ENCODE data around the gene MAP1A. TPM values are rescaled to one million over a fixed set of nuclear protein-coding genes. Genes with fewer than 3 reads are reported as not detected.
A peak's percentile ranks its signal among the peaks of the same experiment; 100 is the strongest.

MAP1A gene
- polyA plus RNA-seq, 1 donor from 2014 or later = 3.4 TPM

- Histone ChIP-seq H3K4me2 (ENCODE audit: low read length) (peak overlapping the region; percentile 99), H3K9me3 (ENCODE audit: low read length) (no peaks in the 10 kb centered on the region), H3K36me3 (ENCODE audit: insufficient read depth, low read length) (peaks cover 9% of the 10 kb centered on the region), H3K9ac (ENCODE audit: low read length) (peak overlapping the region; percentile 70), H3K9me2 (ENCODE audit: insufficient read depth, low read length) (no peaks in the 10 kb centered on the region), H3K4me3 (ENCODE audit: low read length) (peak overlapping the region; percentile 89), H4K20me1 (ENCODE audit: insufficient read depth) (no peaks in the 10 kb centered on the region), H2AFZ (ENCODE audit: low read depth, low read length) (peak overlapping the region; percentile 9), H3K27ac (ENCODE audit: low read length) (peak overlapping the region; percentile 83), H3K79me2 (replicated peaks; ENCODE audit: insufficient read depth, low read length) (peaks cover 56% of the 10 kb centered on the region), H3F3A (ENCODE audit: insufficient read depth, low read length, poor library complexity, severe bottlenecking) (peaks cover 6% of the 10 kb centered on the region), H3K27me3 (ENCODE audit: insufficient read depth, low read depth, low read length) (no peaks in the 10 kb centered on the region)
- no peak for TF ChIP-seq RAD21 (conservative IDR thresholded peaks at IDR 0.05)
- TF ChIP-seq REST (IDR thresholded peaks at IDR 0.05; ENCODE audit: borderline replicate concordance) = no peak
- no peak for TF ChIP-seq MXI1 (conservative IDR thresholded peaks at IDR 0.05; ENCODE audit: poor library complexity, severe bottlenecking)
- TF ChIP-seq CTCF (IDR thresholded peaks at IDR 0.05; ENCODE audit: poor library complexity, severe bottlenecking) = no peak
- no peak for TF ChIP-seq EZH2 (IDR thresholded peaks at IDR 0.05; ENCODE audit: borderline replicate concordance, insufficient read depth, low read length, poor library complexity, severe bottlenecking)
- TF ChIP-seq SMC3 (conservative IDR thresholded peaks at IDR 0.05; ENCODE audit: poor library complexity) = no peak
- TF ChIP-seq EP300 (conservative IDR thresholded peaks at IDR 0.05; ENCODE audit: poor library complexity, severe bottlenecking) = no peak
Measured at GRCh38 chr15:43516801-43517353, 531 bp upstream of the MAP1A start.

- Histone ChIP-seq H3K4me3 (ENCODE audit: low read length) (peak overlapping the region; percentile 89), H3K4me2 (ENCODE audit: low read length) (peak overlapping the region; percentile 47), H3K79me2 (replicated peaks; ENCODE audit: insufficient read depth, low read length) (peaks cover 54% of the 10 kb centered on the region), H3F3A (ENCODE audit: insufficient read depth, low read length, poor library complexity, severe bottlenecking) (no peaks in the 10 kb centered on the region), H3K27me3 (ENCODE audit: insufficient read depth, low read depth, low read length) (no peaks in the 10 kb centered on the region), H3K9me3 (ENCODE audit: low read length) (no peaks in the 10 kb centered on the region), H3K9ac (ENCODE audit: low read length) (peak overlapping the region; percentile 85), H3K27ac (ENCODE audit: low read length) (peak overlapping the region; percentile 88), H3K9me2 (ENCODE audit: insufficient read depth, low read length) (no peaks in the 10 kb centered on the region), H4K20me1 (ENCODE audit: insufficient read depth) (no peaks in the 10 kb centered on the region), H3K36me3 (ENCODE audit: insufficient read depth, low read length) (peaks cover 17% of the 10 kb centered on the region), H2AFZ (ENCODE audit: low read depth, low read length) (peak overlapping the region; percentile 8)
- peak; percentile 27 for TF ChIP-seq EP300 (conservative IDR thresholded peaks at IDR 0.05; ENCODE audit: poor library complexity, severe bottlenecking)
- TF ChIP-seq EZH2 (IDR thresholded peaks at IDR 0.05; ENCODE audit: borderline replicate concordance, insufficient read depth, low read length, poor library complexity, severe bottlenecking) = no peak
- peak; percentile 32 for TF ChIP-seq SMC3 (conservative IDR thresholded peaks at IDR 0.05; ENCODE audit: poor library complexity)
- peak; percentile 31 for TF ChIP-seq RAD21 (conservative IDR thresholded peaks at IDR 0.05)
- no peak for TF ChIP-seq TAF1 (IDR thresholded peaks at IDR 0.05; ENCODE audit: low read depth)
- peak; percentile 34 for TF ChIP-seq MXI1 (conservative IDR thresholded peaks at IDR 0.05; ENCODE audit: poor library complexity, severe bottlenecking)
- TF ChIP-seq POLR2AphosphoS5 (IDR thresholded peaks at IDR 0.05) = peak; percentile 52
- TF ChIP-seq REST (IDR thresholded peaks at IDR 0.05; ENCODE audit: borderline replicate concordance) = no peak
- no peak for TF ChIP-seq CTCF (IDR thresholded peaks at IDR 0.05; ENCODE audit: poor library complexity, severe bottlenecking)
Measured at GRCh38 chr15:43518197-43518761, 871 bp downstream of the MAP1A start.

All from neural cell (in vitro differentiated cells).